Subcutaneous adipose tissue (tissue), 4 donors: ENCODE measurements around the gene SP140. TPM values are rescaled to one million over a fixed set of nuclear protein-coding genes. Genes with fewer than 3 reads are reported as not detected.

Source experiments
- CTCF ChIP-seq: fragments of 450-650 bp; IDR thresholded peaks from one replicate; pipeline ENCODE4 v1.5.1; 2016; ENCODE audit warnings: low read depth, mild to moderate bottlenecking, control low read depth, antibody characterized with exemption, moderate library complexity
- total RNA-seq, 4 donors: library from RNA; depleted of rRNA; stranded (reverse); fragments of >200 nt; gene quantifications; one replicate each; pipeline ENCODE4 v1.1.0, GENCODE V29; 2016

Gene SP140
- total RNA-seq, 4 donors from 2014 or later: 0.19 to 4.2 (median 2.9) TPM

- no peak for TF ChIP-seq CTCF
These were observed 20.7 kb downstream of the SP140 start for GRCh38 chr2:230246206-230246605.

- TF ChIP-seq CTCF: no peak
These were observed 24.7 kb downstream of the SP140 start for GRCh38 chr2:230250231-230250630.

- no peak for TF ChIP-seq CTCF
These were observed 28.8 kb downstream of the SP140 start for GRCh38 chr2:230254152-230254881.

GRCh38 chr2:230256733-230257332, 31.3 kb downstream of the SP140 start:
- TF ChIP-seq CTCF: no peak

- TF ChIP-seq CTCF: no peak
These were observed 32.9 kb downstream of the SP140 start for GRCh38 chr2:230258483-230258882.

- TF ChIP-seq CTCF: no peak
These were observed 36.7 kb downstream of the SP140 start for GRCh38 chr2:230262246-230262645.

- TF ChIP-seq CTCF: no peak
These were observed 41.1 kb downstream of the SP140 start for GRCh38 chr2:230266638-230267037.
